Right forelimb (tissue), 1 donor: ENCODE measurements around the gene ATP2A2.
"Not testable (repeated sequence)": the region's sequence is repeated elsewhere in the genome, so short reads cannot be mapped to it uniquely, and the experiment has no call there.

Experiments used
- DNase-seq: peaks from one replicate; pipeline ENCODE4 v3.0.0-alpha.2; 2018

The ATP2A2 gene

DNA sequence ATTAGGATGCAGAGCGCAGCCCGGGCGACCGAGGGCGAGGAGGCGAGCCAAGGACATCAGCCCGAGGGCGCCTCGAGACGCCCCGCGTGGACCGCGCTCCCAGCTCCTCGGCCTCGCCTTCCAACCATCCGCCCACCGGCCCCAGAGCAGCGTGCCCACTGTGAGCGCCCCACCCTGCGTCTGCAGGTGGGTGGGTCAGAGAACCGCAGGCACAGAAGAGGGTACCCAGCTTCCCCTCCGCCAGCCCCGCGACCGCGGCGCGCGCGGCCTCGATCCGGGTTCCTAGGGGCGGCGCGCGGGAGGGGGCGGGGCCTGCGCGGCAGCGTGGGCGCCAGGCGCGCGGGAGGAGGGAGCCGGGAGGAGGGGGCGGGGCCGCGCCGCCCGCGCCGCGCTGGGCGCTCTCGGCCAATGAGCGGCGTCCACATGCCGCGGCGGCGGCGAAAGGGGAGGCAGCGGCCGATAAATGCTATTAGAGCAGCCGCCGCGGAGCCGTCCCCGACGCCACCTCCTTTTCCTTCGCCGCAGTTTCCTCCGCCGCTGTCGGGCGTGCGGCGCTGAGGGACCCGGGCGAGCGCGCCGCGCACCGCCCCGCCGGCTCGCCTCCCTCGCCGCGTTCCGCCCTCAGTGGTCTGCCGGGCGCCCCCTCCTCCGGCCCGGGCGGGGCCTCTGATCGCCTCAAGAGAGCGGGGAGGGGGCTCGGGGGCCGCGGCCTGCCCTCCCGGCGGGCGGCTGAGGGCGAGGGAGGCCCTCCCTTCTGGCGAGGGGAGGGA is at the start of gene ATP2A2:
TSS of gene ATP2A2 (plus strand) at position 469 of the 770 bp plus-strand sequence. CDS start 543 bp downstream, outside the sequence.
- peak; percentile 92 for DNase-seq

DNA sequence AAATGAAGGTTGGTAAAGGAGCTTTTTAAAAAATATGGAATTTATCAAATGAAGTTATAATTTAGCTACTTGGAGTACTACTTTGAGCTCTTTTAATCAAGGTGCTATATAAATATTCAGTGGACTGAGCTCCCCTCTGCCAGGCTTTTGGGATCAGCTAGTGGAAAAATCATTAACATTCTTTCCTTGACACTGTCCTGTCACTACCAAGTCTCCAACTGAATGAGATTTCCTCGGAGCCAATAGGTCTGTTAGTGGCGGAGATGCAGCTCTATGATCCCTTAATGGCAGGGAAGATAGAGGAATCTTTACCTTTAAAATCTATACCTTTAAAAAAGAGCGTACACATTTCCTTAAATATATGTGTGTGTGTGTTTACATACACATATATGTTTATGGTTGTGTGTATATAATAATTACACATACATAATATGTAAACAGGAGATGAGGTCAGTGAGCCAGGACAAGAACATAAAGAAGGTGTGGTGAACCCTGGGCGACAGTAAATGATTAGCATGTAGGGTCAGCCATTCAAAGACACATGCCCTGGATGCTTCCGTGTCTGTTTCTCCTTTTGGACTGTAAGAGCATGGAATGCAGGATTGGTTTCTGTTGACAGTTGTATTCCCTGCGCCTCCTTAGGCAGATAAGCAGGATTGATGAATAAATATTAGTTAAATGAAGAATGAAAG is 47.7 kb upstream of the ATP2A2 start:
- DNase-seq = no peak

DNA sequence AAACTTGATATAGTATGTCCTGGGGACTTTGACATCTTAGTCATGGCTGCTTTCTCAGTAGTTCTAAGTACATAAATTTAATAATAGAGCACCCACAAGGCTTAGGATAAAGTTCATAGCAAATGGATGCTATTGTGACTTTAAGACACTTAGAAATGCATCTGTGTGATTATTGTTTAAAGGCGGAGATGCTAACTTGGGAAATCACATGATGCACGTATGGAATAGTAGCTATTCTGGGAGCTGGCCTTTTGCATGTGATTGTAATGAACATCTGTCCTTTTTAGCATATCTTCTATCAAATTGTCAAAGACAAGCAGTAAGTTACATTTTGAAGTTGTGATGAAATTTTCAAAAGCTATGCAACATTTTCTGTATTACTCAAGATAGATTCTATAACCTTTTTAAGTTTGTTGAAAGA is 46.7 kb upstream of the ATP2A2 start:
- no peak for DNase-seq

DNA sequence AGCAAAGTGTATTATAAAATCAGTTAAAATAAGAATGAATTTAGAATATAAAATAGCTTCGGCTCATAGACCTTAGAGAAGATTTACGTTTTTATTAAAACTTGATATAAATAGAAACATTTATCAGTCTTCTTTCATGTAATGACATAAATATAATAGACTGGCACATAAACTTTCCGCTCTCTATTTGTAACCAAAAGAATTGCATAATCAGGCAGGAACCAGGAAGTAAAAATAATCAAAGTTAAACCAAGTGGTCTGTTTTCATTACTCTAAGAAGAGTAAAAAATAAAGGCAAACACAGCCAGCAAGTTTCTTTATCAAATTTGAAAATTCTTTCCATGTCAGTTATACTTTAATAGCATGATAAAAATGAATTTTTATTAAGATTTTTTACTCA is 46.3 kb upstream of the ATP2A2 start:
- DNase-seq = no peak

DNA sequence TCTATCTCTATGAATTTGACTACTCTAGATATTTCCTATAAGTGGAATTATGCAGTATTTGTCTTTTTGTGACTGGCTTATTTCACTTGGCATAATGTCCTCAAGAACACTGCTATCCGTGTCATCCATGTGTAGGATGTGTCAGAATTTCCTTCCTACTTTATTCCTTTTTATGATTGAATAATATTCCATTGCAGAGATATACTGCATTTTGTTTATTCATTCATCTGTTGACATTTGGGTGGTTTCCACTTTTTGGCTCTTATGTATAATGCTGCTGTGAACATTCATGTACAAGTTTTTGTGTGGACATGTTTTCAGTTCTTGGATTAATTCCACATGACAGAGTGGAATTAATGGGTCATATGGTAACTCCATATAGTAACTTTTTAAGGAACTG is 45.7 kb upstream of the ATP2A2 start:
- DNase-seq = no peak

DNA sequence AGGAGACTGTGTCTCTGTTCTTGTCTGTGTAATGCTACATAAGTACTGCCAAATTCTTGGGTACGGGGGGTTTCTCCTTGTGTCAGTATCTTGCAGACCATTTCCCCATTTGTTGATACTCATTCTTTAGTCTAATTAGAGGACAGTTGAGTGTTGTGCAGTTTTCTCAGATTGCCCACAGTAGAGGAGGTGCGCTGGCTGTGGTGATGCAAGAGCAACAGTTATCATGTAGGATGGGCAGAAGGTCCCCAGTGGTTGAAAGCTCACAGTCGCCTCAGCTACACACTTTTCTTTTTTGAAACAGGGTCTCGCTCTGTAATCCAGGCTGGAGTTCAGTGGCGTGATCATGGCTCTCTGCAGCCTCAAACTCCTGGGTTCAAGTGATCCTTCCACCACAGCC is 37.8 kb upstream of the ATP2A2 start:
- no peak for DNase-seq

DNA sequence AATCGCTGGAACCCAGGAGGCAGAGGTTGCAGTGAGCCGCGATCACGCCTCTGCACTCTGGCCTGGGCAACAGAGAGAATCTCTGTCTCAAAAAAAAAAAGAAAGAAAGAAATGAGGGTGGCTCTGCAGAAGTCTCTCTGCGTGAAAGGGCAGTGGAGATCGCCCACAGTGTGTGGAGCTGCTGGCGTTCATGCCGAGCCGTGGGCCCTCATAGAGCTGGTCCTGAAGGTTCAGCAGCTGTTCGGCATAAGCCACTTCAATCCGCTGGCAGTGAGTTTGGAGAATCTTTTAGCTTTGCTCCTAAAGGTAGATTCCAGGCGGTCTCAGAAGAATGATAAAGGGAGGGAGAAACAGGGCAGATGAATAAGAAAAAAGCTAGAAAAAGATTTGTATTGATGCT is 36.7 kb upstream of the ATP2A2 start:
- DNase-seq = no peak

DNA sequence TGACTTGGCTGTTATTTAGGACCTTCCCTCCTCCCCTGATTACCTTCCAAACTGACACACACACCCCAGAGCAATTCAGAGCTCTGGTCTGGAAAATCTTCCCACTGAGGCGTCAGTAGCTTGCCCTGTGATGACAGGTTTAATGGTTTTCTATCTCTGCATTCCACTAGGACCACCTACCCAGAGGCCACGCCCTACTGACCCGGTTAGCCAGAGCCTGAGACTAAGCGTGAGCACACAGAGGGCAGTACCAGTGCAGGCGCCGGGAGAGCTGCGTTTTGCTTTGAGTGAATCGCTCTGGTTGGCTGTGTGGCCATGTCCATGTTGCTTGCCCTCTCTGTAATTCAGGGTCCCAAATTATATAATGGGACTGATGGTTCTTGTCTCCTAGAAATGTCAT is 36.2 kb upstream of the ATP2A2 start:
- DNase-seq = no peak

DNA sequence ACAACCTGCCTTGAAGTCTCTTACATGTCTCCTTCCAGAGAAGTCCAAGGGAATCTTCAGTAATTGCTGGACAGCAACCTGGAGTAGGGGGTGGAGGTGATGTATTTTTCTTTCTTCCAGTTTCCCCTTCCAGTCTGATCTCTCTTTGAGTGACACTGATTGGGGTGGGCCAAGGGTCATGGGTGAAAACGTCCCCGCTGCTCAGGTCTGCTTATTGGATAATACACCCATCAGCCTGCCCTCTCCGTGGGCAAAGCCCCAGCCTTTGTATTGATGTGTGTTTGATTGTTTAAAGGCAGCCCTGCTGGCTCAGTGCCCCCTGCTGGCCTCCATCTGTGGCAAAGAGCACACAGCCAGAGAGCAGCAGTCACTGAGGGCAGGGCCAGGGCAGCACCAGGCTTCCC is 35.7 kb upstream of the ATP2A2 start:
- no peak for DNase-seq

DNA sequence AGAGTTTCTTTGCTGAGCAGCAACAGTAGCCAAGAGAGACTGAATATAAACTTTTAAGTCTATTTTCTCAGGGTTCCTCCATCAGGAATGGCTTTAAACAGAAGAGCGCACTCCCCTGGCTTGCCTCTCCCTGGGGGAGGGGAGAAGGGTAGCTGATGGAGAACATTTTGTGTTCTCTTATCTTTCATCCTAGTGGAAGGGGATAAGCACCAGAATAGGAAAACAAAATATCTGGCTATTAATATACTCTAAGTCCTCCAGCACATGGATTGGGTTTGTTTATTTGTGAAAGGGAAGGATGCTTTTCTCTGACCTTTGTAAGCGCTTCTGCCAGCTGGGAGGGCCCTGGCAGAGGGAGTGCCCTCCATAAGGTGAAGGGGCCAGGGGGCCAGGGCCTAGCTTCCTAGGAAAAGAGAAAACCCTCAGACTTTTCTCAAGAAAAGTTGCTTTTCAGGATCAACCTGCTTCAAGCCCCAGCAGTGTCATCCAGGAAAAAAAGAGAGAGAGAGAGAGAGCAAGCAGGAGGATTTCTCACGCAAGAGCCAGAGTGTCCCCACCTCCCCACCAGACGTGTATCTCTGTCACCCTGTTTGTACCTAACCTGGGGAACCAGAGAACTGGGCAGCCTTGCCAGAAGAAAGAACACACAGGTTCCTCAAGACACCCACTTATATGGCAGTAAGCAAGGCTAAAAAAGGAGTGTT is 34.3 kb upstream of the ATP2A2 start:
- DNase-seq = no peak

DNA sequence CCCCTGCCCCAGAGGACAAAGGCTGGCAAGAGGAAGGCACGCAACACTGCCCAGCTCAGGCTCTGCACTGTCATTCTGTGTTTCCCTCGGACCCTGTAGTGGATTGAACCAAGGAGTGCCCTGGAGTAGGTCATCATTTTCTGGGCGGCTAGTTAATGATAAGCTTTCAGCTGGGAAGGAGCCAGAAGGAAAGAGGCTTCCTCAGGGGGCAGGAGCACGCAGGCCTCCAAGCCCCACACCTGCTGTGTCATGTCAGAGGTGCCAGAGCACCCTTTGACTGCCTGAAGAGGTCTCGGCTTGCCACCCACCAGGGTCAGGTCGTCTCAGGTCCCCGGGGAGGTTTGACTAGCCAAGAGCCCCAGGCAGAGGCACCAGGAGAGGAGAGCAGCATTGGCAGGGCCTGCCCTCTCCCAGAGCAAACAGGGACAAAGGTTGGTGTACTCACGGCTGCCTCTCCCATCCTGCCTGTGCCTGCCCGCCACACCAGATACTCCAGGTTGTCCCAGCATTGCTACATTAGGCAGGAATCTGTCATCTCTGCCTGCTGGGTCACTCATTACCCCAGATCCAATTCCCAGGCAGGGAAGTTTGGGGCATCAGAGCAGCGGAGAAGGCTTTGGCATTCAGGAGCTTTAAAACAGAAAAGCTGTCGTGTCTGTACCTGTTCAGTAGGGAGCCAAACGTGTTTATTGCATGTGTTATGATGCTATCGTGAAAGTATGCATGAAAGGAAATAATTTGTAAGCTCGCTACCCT is 33.5 kb upstream of the ATP2A2 start:
- DNase-seq = no peak

DNA sequence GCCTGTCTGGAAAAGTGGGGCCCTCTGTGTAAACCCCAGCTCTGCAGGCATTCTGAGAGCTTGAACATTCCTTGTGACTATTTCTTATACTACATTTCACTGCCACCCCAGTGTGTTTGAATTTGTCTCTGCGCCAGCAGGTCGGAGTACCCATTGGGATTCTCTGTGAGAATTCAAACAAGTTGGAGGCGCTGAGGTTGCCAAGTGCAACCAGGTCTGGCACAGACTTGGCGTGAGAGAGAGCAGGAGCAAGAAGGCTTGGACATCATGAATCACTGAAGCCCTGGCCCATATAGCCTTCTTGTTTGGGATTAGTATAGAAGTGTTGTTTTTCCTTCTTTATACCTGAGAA is 33.0 kb upstream of the ATP2A2 start:
- no peak for DNase-seq

DNA sequence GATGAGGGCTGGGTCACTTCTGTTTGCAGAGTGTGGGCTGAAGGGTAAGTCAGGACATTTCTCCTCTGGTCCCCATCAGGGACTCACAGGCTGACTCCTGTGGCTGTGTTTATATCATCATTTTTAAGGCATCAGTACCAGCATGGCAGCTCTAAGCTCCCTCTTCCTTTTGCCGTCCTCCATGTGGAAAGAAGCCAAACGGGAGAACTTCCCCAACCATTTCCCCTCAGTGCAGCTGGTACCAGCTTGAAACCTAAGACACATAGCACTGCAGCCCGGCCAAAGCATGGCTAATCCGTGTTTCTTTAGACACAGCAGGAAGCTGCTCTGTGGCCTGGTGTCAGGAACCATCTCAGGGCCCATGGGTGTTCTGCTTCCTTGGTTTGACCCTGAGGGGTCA is 31.9 kb upstream of the ATP2A2 start:
- DNase-seq = no peak

DNA sequence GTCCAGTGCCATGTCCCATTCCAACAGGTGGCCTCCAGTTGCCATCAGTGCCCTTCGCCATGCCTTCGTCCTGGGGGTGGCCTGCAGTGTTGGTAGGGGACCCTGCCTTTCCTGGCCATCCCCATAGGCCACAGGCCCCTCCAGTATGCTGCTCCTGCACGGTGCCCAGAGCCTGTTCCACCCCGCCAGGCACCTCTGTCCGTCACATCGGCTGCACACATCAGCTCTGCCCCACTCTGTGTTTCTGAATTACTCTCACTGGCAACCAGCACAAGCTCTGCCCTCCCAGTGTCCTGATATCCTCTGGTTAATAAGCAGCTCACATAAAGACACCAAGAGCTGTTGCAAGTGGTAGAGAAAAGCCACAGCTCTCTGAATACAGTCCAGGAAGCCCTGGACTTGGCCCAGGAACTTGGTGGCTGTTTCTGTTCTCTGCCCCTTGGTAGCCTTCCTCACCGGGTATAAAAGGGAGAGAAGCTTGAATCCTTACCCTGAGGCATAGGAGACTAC is 31.3 kb upstream of the ATP2A2 start:
- DNase-seq = no peak

DNA sequence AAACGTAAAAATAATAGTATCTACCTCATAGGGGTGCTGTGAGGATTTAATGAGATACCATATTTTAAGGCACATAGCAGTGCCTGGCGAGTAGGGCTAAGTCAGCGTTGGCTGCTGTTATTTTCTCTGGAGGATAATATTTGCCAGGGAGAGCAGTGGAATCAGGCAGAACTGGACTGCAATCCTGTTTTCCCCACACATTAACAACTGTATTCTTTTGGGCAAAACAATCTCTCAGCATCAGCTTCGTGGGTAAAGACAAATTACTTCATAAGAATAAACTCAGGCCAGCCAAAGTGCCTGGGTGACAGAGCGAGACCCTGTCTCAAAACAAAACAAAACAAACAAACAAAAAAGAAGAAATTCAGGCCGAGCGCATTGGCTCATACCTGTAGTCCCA is 29.7 kb upstream of the ATP2A2 start:
- DNase-seq = no peak

DNA sequence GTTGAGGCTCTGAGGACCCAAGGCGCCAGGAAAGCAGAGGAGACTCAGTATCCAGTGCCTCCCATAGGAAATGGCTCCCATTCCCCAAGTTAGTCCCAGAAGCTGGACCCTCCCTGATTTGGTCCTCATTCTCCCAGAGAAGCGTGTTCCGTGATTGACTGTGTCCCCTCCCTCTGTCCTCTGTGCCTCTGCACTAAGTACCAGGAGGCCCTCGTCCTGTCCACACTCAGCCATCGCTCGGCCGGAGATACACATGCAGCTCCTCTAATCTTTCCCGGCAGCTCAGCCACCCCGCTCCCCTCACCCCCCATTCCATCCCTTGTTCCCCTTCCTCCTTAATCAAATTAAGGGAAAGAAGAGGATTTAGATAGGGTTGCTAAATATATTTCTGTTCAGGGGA is 28.3 kb upstream of the ATP2A2 start:
- no peak for DNase-seq

DNA sequence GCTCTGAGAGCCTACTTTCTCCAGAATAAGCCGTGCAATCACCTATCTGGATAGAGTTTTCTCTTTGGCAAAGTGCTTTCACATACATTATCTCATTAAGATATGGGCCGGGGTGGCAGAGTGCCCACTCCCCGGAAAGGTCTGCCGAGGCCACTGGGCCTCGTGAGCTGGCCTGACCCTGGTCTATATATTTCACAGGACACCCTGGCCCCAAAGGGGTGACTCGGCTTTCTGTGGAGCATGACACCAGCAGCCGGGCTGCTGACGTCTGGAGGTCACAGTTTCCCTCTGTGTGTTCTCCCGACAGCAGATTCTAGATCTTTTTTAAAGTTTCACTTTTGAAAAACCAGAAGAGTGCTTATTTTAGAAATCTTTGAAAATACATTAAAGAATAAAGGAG is 27.9 kb upstream of the ATP2A2 start:
- no peak for DNase-seq

DNA sequence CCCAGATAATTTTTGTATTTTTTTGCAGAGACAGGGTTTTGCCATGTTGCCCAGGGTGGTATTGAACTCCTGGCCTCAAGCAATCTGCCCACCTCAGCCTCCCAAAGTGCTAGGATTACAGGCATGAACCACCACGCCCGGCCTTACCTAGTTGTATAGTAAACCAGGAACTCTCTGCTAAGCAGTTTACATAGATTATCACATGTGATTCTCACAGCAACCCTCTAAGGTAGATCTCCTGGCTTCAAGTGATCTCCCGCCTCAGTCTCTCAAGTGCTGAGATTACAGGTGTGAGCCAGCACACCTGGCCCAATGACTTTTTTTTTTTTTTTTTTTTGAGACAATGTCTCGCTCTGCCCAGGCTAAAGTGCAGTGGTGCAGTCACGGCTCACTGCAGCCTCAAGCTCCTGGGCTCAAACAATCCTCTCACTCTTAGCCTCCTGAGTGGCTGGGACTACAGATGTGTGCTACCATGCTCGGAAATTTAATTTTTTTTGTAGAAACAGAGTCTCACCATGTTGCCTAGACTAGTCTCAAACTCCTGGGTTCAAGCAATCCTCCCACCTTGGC is 26.0 kb upstream of the ATP2A2 start:
- no peak for DNase-seq

DNA sequence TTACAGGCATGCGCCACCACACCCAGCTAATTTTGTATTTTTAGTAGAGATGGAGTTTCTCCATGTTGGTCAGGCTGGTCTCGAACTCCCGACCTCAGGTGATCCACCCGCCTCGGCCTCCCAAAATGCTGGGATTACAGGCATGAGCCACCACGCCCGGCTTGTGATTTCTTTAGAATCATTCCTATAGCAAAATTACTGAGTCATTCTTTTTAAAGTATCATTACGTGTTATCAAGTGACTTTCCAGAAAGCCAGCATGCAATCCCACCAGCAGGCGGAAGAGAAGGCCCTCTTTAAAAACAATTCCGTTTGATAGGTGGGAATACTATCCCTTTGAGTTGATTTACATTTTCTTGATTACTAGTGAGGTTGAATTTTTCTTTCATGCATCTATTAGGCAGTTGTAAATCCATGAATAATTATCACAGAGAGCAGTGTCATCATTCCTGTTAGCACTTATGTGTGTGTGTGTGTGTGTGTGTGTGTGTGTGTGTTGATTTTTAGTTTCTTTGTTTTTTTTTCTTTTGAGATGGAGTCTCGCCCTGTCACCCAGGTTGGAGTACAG is 25.1 kb upstream of the ATP2A2 start:
- not testable (repeated sequence) for DNase-seq

DNA sequence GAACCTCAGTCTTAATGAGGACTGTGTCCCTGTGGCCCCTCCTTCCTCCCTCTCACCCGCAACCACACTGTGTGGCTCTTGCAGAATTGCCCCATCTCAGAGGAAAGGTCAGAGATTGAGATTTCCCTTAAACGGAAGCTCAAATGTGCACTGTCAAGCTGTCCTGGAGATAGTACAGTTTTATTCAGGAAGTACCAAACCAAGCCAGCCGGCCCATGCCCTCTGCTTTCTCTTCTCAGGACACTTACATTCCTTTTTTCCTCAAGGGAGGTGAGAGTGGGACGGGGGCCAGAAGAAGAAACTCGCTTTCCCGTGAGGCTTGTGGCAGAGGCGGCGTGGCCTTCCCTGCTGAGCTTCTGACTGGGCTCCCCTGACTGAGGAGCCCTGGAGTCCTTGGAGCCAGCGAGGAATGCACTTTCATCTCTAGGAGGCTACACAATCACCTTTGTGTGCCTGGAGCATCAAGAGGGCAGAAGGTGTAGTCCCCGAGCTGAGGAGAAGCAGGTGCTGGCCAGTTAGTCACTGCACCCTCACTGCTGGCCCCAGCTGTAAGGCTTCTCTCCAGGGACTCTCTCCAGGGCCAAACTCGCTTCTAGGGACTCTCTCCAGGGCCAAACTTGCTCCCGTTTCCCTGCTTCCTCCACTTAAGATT is 24.1 kb upstream of the ATP2A2 start:
- DNase-seq = no peak

DNA sequence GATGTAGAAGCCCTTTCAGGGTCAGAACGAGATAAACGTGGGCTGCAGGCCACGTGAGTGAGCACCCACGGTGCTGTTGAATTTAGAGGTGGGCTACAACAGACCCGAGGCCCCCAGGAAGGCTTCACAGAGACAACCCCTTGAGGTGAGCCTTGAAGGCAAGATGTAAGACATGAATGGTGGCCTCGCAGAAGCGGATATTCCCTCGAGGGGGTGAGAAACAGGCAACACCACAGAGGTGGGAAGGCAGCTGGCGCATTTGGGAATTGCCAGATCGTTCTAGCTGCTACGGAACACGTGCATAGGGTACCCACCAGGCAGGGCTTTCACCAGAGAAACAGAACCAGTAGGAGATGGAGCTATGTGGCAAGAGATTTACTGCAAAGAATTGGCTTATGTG is 22.6 kb upstream of the ATP2A2 start:
- DNase-seq = no peak
